H9 (cell line): ENCODE results near the gene ADSL. TPM values are rescaled to one million over a fixed set of nuclear protein-coding genes. Genes with fewer than 3 reads are reported as not detected.

Experiments
- DNase-seq: peaks from one replicate; pipeline ENCODE4 v3.0.0-alpha.2; 2017
- H2AFZ ChIP-seq: one replicate; pipeline ENCODE4 v1.6.1; 2013; ENCODE audit warnings: mild to moderate bottlenecking, low read length, control low read depth, moderate library complexity
- H2AK5ac ChIP-seq: 2 replicates; pipeline ENCODE4 v1.6.1; 2013; ENCODE audit warnings: low read length, control low read depth, mixed read lengths; ENCODE audit not compliant: insufficient read length
- H2BK120ac ChIP-seq: one replicate; pipeline ENCODE4 v1.6.1; 2013; ENCODE audit warnings: low read depth, mild to moderate bottlenecking, low read length, control low read depth, inconsistent platforms; ENCODE audit not compliant: poor library complexity, severe bottlenecking
- H2BK12ac ChIP-seq: 2 replicates; pipeline ENCODE4 v1.6.1; 2013; ENCODE audit warnings: low read length, control low read depth, mixed read lengths, low read depth; ENCODE audit not compliant: insufficient read length
- H2BK15ac ChIP-seq: 2 replicates; pipeline ENCODE4 v1.6.1; 2013; ENCODE audit warnings: low read depth, low read length, control low read depth
- H2BK20ac ChIP-seq: one replicate; pipeline ENCODE4 v1.6.1; 2013; ENCODE audit warnings: low read depth, mild to moderate bottlenecking, low read length, control low read depth, inconsistent platforms; ENCODE audit not compliant: poor library complexity, severe bottlenecking
- H2BK5ac ChIP-seq: 2 replicates; pipeline ENCODE4 v1.6.1; 2013; ENCODE audit warnings: low read length, control low read depth, mixed read lengths; ENCODE audit not compliant: insufficient read length
- H3K14ac ChIP-seq: 2 replicates; pipeline ENCODE4 v1.6.1; 2013; ENCODE audit warnings: low read length, control low read depth; ENCODE audit not compliant: insufficient read depth
- H3K18ac ChIP-seq: 2 replicates; pipeline ENCODE4 v1.6.1; 2013; ENCODE audit warnings: low read depth, mild to moderate bottlenecking, mixed read lengths, low read length, control low read depth; ENCODE audit not compliant: insufficient read length
- H3K23ac ChIP-seq: 2 replicates; pipeline ENCODE4 v1.6.1; 2013; ENCODE audit warnings: low read length, control low read depth, mixed read lengths, low read depth; ENCODE audit not compliant: insufficient read length
- H3K23me2 ChIP-seq: 2 replicates; pipeline ENCODE4 v1.6.1; 2013; ENCODE audit warnings: low read depth, mild to moderate bottlenecking, mixed read lengths, low read length, control low read depth; ENCODE audit not compliant: insufficient read length, poor library complexity, severe bottlenecking
- H3K27ac ChIP-seq: 2 replicates; pipeline ENCODE4 v1.5.1; 2013; ENCODE audit warnings: low read length, control low read depth, mixed read lengths, low read depth; ENCODE audit not compliant: insufficient read length
- H3K27me3 ChIP-seq: 2 replicates; pipeline ENCODE4 v1.6.1; 2013; ENCODE audit warnings: low read length, control low read depth, inconsistent platforms; ENCODE audit not compliant: insufficient read depth
- H3K4ac ChIP-seq: 2 replicates; pipeline ENCODE4 v1.6.1; 2013; ENCODE audit warnings: low read depth, mild to moderate bottlenecking, control low read depth, inconsistent platforms, low read length, moderate library complexity
- H3K4me1 ChIP-seq: 2 replicates; pipeline ENCODE4 v1.6.1; 2013; ENCODE audit warnings: low read length, control low read depth, inconsistent platforms; ENCODE audit not compliant: insufficient read depth
- H3K4me2 ChIP-seq: 2 replicates; pipeline ENCODE4 v1.6.1; 2013; ENCODE audit warnings: low read length, control low read depth, mixed read lengths; ENCODE audit not compliant: insufficient read length, insufficient read depth
- H3K56ac ChIP-seq: 2 replicates; pipeline ENCODE4 v1.6.1; 2013; ENCODE audit warnings: low read depth, mild to moderate bottlenecking, mixed read lengths, low read length, control low read depth; ENCODE audit not compliant: insufficient read length
- H3K79me1 ChIP-seq: 2 replicates; pipeline ENCODE4 v1.6.1; 2013; ENCODE audit warnings: low read depth, mild to moderate bottlenecking, moderate library complexity, low read length, control low read depth, inconsistent platforms; ENCODE audit not compliant: insufficient read depth, poor library complexity, severe bottlenecking
- H3K79me2 ChIP-seq: 2 replicates; pipeline ENCODE4 v1.6.1; 2013; ENCODE audit warnings: low read length, control low read depth, inconsistent platforms; ENCODE audit not compliant: insufficient read depth
- H3K9ac ChIP-seq: 2 replicates; pipeline ENCODE4 v1.6.1; 2013; ENCODE audit warnings: low read length, control low read depth, mixed read lengths; ENCODE audit not compliant: insufficient read length; ENCODE audit errors: extremely low read depth
- H3K9me3 ChIP-seq: one replicate; pipeline ENCODE4 v1.6.1; 2013; ENCODE audit warnings: low read depth, low read length, inconsistent platforms; ENCODE audit not compliant: control insufficient read depth
- H3T11ph ChIP-seq: one replicate; pipeline ENCODE4 v1.6.1; 2013; ENCODE audit warnings: mild to moderate bottlenecking, low read length, control low read depth, inconsistent platforms
- H4K20me1 ChIP-seq: one replicate; pipeline ENCODE4 v1.6.1; 2013; ENCODE audit not compliant: control insufficient read depth, insufficient read length, insufficient read depth
- H4K5ac ChIP-seq: 2 replicates; pipeline ENCODE4 v1.6.1; 2013; ENCODE audit warnings: low read depth, mild to moderate bottlenecking, mixed read lengths, low read length, control low read depth; ENCODE audit not compliant: insufficient read length
- H4K8ac ChIP-seq: replicated peaks from 2 replicates; pipeline ENCODE4 v1.6.1; 2013; ENCODE audit warnings: low read length, control low read depth, mixed read lengths, low read depth; ENCODE audit not compliant: insufficient read length
- H4K91ac ChIP-seq: 2 replicates; pipeline ENCODE4 v1.6.1; 2013; ENCODE audit warnings: low read depth, mild to moderate bottlenecking, moderate library complexity, mixed read lengths, low read length, control low read depth; ENCODE audit not compliant: insufficient read length
- H3K27ac Mint-ChIP-seq, 3 experiments: 2 replicates in 2 of 3; 3 replicates in 1 of 3; pipeline ENCODE4 v1.8.0; 2020 to 2021; ENCODE audit warnings: mixed read lengths in 3 of 3, mild to moderate bottlenecking in 1 of 3, moderate library complexity in 1 of 3
- H3K27me3 Mint-ChIP-seq: 2 replicates; pipeline ENCODE4 v1.8.0; 2021; ENCODE audit warnings: low read depth, mild to moderate bottlenecking, moderate library complexity, mixed read lengths
- H3K36me3 Mint-ChIP-seq, 3 experiments: 2 replicates in 2 of 3; 3 replicates in 1 of 3; pipeline ENCODE4 v1.8.0; 2020 to 2021; ENCODE audit warnings: low read depth in 3 of 3, mixed read lengths in 3 of 3; ENCODE audit not compliant: insufficient read depth in 1 of 3
- H3K4me1 Mint-ChIP-seq, 2 experiments: 2 replicates each; pipeline ENCODE4 v1.8.0; 2020; ENCODE audit warnings: mixed read lengths in 2 of 2
- H3K4me3 Mint-ChIP-seq, 2 experiments: 2 replicates in 1 of 2; 3 replicates in 1 of 2; pipeline ENCODE4 v1.8.0; 2020 to 2021; ENCODE audit warnings: mild to moderate bottlenecking in 2 of 2, mixed read lengths in 2 of 2, moderate library complexity in 1 of 2
- H3K9me3 Mint-ChIP-seq, 2 experiments: 2 replicates in 1 of 2; 3 replicates in 1 of 2; pipeline ENCODE4 v1.8.0; 2020; ENCODE audit warnings: mild to moderate bottlenecking in 2 of 2, mixed read lengths in 2 of 2, moderate library complexity in 1 of 2
- CTCF ChIP-seq: fragments of 200-600 bp; sonication (generic); conservative IDR thresholded peaks from 3 replicates; pipeline ENCODE4 v1.8.0; 2021; ENCODE audit warnings: antibody characterized with exemption, mild to moderate bottlenecking
- WGBS: extraction: QIAGEN DNeasy Blood & Tissue Kit; methylation state at CpG from one replicate; pipeline ENCODE4 v1.1.7; 2013; ENCODE audit warnings: missing lambda C conversion rate, low lambda C conversion rate, mixed read lengths; ENCODE audit not compliant: insufficient read length; ENCODE audit errors: extremely low coverage; 5-methylcytosine and 5-hydroxymethylcytosine counted together
- total RNA-seq: library from RNA; stranded (reverse); gene quantifications from 2 replicates; pipeline ENCODE4 v1.2.1, GENCODE V29; 2021

The ADSL gene
- total RNA-seq, 1 experiment from 2014 or later, result 175 TPM

DNA sequence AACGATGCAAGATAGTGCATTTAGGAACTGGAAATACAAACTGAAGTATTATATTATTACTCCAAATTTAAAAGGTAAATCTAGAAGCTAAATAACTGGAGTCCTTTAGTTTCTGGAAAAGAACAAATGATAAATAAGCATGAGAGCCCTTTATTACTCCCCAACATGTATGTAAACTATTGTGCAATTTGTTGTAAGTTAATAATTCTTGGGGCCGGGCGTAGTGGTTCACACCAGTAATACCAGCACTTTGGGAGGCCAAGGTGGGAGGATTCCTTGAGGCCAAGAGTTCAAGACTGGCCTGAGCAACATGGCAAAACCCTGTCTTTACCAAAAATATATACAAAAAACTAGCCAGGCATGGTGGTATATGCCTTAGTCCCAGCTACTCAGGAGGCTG lies 35.2 kb downstream of the ADSL start:
- H3K79me2 ChIP-seq, result peaks cover 4% of the 10 kb centered on the region; the same call in 1 of the 2 replicates

More for the DNA sequence above, 35.2 kb downstream of the ADSL start:
- no peak overlapping the region for H2BK120ac ChIP-seq
- no peak overlapping the region for H2BK5ac ChIP-seq
- H3K27me3 Mint-ChIP-seq, result no peaks in the 10 kb centered on the region
- H3K56ac ChIP-seq, result no peak overlapping the region
- no peak overlapping the region for H4K8ac ChIP-seq
- H3K9ac ChIP-seq, result no peak overlapping the region
- no peak overlapping the region for H2AFZ ChIP-seq
- no peaks in the 10 kb centered on the region for H3K23me2 ChIP-seq
- no peak overlapping the region for H3K27ac ChIP-seq
- H3K4me1 ChIP-seq, result no peaks in the 10 kb centered on the region
- no peak overlapping the region for H4K5ac ChIP-seq
- no peak overlapping the region for H3K18ac ChIP-seq
- no peaks in the 10 kb centered on the region for H4K20me1 ChIP-seq
- H3K14ac ChIP-seq, result no peak overlapping the region
- H3K79me1 ChIP-seq, result peaks cover 6% of the 10 kb centered on the region
- H2BK12ac ChIP-seq, result no peak overlapping the region
- H3K4me2 ChIP-seq, result no peak overlapping the region
- DNase-seq, result no peak
- no peak for TF ChIP-seq CTCF
- WGBS, result no CpG with 5 or more reads among the region's 3 CpGs
- H3T11ph ChIP-seq, result no peak overlapping the region
- H3K23ac ChIP-seq, result no peak overlapping the region
- no peak overlapping the region for H2BK20ac ChIP-seq
- no peaks in the 10 kb centered on the region for H3K36me3 Mint-ChIP-seq
- no peak overlapping the region for H4K91ac ChIP-seq
- H3K4me3 Mint-ChIP-seq, result no peak overlapping the region
- no peaks in the 10 kb centered on the region for H3K27me3 ChIP-seq
- H3K4me1 Mint-ChIP-seq, result peaks cover 0 to 10% of the 10 kb centered on the region in 2 experiments
- no peak overlapping the region for H2AK5ac ChIP-seq
- no peaks in the 10 kb centered on the region for H3K9me3 Mint-ChIP-seq
- H3K4ac ChIP-seq, result no peak overlapping the region
- no peak overlapping the region for H2BK15ac ChIP-seq
- H3K9me3 ChIP-seq, result no peaks in the 10 kb centered on the region
- H3K27ac Mint-ChIP-seq, result no peak overlapping the region
